ENCODE data around the gene DAD1.

Gene DAD1

GRCh38 chr14:22515929-22516328 lies 73.1 kb downstream of the DAD1 start:
- DNase-seq (ENCODE audit: low spot score): no peak

All from CD4-positive, alpha-beta T cell treated with Interleukin-15 for 4 hours (primary cell).